Activated T-helper 17 cell treated with anti-CD3 and anti-CD28 coated beads, Interleukin-2, amount 50 U/mL, for 72 hours (primary cell): ENCODE measurements around the gene IFT27. TPM values are rescaled to one million over a fixed set of nuclear protein-coding genes. Genes with fewer than 3 reads are reported as not detected.

Source experiments
- ATAC-seq: fragments of 150-1000 bp; cut with Tn5 transposase; replicated peaks from 2 replicates; pipeline ENCODE4 v1.10.0; 2021; ENCODE audit warnings: mild to moderate bottlenecking, moderate library complexity
- H3K27ac Mint-ChIP-seq: one replicate; pipeline ENCODE4 v1.8.0; 2022; ENCODE audit warnings: mixed read lengths
- H3K27me3 Mint-ChIP-seq: one replicate; pipeline ENCODE4 v1.8.0; 2022; ENCODE audit warnings: mixed read lengths
- H3K36me3 Mint-ChIP-seq: one replicate; pipeline ENCODE4 v1.8.0; 2022; ENCODE audit warnings: low read depth, mild to moderate bottlenecking, mixed read lengths
- H3K4me1 Mint-ChIP-seq: one replicate; pipeline ENCODE4 v1.8.0; 2022; ENCODE audit warnings: mixed read lengths
- H3K4me3 Mint-ChIP-seq: one replicate; pipeline ENCODE4 v1.8.0; 2022; ENCODE audit warnings: mild to moderate bottlenecking, mixed read lengths
- H3K9me3 Mint-ChIP-seq: one replicate; pipeline ENCODE4 v1.8.0; 2022; ENCODE audit warnings: mixed read lengths
- total RNA-seq, 2 donors: library from RNA; stranded (reverse); gene quantifications; one replicate each; pipeline ENCODE4 v1.2.3, GENCODE V29; 2022

The IFT27 gene
- total RNA-seq, 2 donors from 2014 or later, result 19.7 to 21.2 TPM

DNA sequence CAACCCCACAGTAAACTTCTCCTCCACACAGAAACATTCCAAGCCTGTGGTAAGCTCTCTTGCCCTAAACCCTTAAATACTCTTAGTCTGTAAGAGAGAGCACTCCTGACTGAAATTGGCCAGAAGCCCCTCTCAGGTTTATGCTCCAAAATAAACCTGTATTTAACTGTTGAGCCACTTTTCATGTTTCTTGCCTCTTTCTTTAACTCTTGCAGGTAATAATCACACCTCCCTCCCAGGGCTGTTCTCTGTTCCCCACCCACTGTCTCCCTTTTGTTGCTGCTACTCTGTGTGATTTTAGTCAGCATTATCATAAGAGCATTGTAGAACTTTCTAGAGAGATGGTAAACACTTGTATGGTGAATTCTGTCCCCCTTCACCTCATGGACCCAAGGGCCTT, 2.1 kb upstream of the IFT27 start:
- H3K4me3 Mint-ChIP-seq, result peak overlapping the region; percentile 82
- peak overlapping the region; percentile 30 for H3K27ac Mint-ChIP-seq
- H3K36me3 Mint-ChIP-seq, result no peaks in the 10 kb centered on the region
- no peaks in the 10 kb centered on the region for H3K9me3 Mint-ChIP-seq
- peaks cover 26% of the 10 kb centered on the region for H3K4me1 Mint-ChIP-seq
- no peak for ATAC-seq
- no peaks in the 10 kb centered on the region for H3K27me3 Mint-ChIP-seq

DNA sequence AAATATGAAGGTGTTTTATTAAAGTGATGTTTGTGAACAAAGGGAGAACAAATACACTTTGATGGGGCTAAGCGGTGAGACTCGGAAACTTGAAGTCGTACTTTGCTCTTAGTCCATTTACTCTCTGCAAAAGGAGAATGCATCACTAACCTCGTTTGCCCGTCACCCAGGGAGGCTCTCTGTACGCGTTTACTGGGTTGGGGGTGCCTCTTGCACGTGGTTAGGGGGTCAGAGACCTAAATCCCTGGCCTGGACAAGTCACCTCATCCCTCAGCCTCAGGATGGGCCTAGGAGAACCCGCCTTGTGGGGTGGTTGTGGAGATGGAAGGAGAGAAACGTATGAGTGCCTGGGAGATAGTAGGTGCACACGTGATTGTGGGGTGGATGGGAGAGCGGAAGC, 803 bp upstream of the IFT27 start:
- no peak for ATAC-seq
- H3K4me1 Mint-ChIP-seq, result peaks cover 22% of the 10 kb centered on the region
- H3K9me3 Mint-ChIP-seq, result no peaks in the 10 kb centered on the region
- H3K27ac Mint-ChIP-seq, result peak overlapping the region; percentile 87
- no peaks in the 10 kb centered on the region for H3K36me3 Mint-ChIP-seq
- peak overlapping the region; percentile 82 for H3K4me3 Mint-ChIP-seq
- H3K27me3 Mint-ChIP-seq, result no peaks in the 10 kb centered on the region

- Mint-ChIP-seq H3K4me1 (peaks cover 18% of the 10 kb centered on the region), H3K9me3 (no peaks in the 10 kb centered on the region), H3K27ac (peak overlapping the region; percentile 87), H3K36me3 (no peaks in the 10 kb centered on the region), H3K27me3 (no peaks in the 10 kb centered on the region), H3K4me3 (peak overlapping the region; percentile 82)
- ATAC-seq, result no peak
Measured at GRCh38 chr22:36775586-36775963, 344 bp downstream of the IFT27 start.

GRCh38 chr22:36773935-36774334, 2.0 kb downstream of the IFT27 start:
- peaks cover 18% of the 10 kb centered on the region for H3K4me1 Mint-ChIP-seq
- H3K36me3 Mint-ChIP-seq, result no peaks in the 10 kb centered on the region
- H3K27me3 Mint-ChIP-seq, result no peaks in the 10 kb centered on the region
- no peak overlapping the region for H3K4me3 Mint-ChIP-seq
- ATAC-seq, result no peak
- H3K27ac Mint-ChIP-seq, result no peak overlapping the region
- H3K9me3 Mint-ChIP-seq, result no peaks in the 10 kb centered on the region

DNA sequence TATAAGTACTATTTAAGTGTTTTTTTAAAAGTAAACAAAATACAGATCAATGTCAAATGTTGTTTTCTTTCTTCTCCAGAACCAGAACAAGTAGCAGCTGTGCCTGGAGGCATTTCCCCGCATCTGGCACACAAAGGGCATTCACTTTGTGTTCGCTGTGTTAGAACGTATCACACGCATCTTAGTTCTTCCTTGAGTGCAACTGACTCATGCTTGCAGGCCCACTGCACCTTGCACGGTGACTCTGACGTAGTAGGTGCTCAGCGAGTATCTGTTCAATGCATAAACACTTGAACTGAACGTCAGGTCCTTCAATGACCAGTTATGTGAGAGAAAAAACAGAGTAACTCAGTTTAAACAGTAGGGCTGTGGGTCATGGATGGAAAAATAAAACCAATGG, 3.5 kb downstream of the IFT27 start:
- no peak for ATAC-seq
- no peaks in the 10 kb centered on the region for H3K36me3 Mint-ChIP-seq
- H3K9me3 Mint-ChIP-seq, result no peaks in the 10 kb centered on the region
- no peak overlapping the region for H3K27ac Mint-ChIP-seq
- peaks cover 13% of the 10 kb centered on the region for H3K4me1 Mint-ChIP-seq
- H3K4me3 Mint-ChIP-seq, result no peak overlapping the region
- no peaks in the 10 kb centered on the region for H3K27me3 Mint-ChIP-seq

DNA sequence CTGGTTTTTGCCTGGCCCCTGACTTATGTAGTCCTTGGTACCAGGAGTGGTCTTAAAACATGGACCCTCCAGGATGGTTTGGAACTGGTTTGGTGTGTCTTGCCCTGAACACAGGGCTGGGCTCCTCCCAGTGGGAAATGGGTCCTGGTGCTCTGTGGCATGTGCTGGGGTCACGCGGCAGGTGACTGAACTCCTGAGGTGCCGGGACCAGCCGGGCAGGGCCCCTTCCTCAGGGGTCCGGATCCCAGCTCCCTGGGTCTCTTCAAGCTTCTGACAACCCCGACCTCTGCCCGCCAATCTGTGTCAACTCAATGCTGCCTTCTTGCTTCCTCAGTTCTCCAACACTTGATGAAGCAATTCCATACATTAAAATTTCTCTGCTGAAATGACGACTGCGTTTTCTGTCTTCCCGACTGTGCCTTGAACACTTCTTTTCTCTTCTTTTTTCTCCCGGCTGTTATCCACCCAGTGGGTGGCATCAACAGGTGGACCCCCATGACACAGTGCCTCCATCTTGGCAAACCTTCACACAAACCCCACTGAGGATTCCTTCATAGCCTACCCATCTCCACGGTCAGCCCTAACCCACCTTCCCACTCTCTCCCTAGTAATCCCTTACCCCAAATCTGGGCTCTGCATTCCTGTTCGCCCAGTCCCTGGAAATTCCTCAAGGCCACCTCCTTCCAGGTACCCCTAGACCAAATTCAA, 4.4 kb downstream of the IFT27 start:
- peak overlapping the region; percentile 14 for H3K27ac Mint-ChIP-seq
- no peaks in the 10 kb centered on the region for H3K27me3 Mint-ChIP-seq
- ATAC-seq, result no peak
- peaks cover 8% of the 10 kb centered on the region for H3K4me1 Mint-ChIP-seq
- H3K36me3 Mint-ChIP-seq, result no peaks in the 10 kb centered on the region
- no peak overlapping the region for H3K4me3 Mint-ChIP-seq
- no peaks in the 10 kb centered on the region for H3K9me3 Mint-ChIP-seq

GRCh38 chr22:36770513-36771231, 5.2 kb downstream of the IFT27 start:
- H3K9me3 Mint-ChIP-seq, result no peaks in the 10 kb centered on the region
- ATAC-seq, result no peak
- H3K27me3 Mint-ChIP-seq, result no peaks in the 10 kb centered on the region
- peak overlapping the region; percentile 14 for H3K27ac Mint-ChIP-seq
- H3K36me3 Mint-ChIP-seq, result no peaks in the 10 kb centered on the region
- no peak overlapping the region for H3K4me3 Mint-ChIP-seq
- peaks cover 6% of the 10 kb centered on the region for H3K4me1 Mint-ChIP-seq

DNA sequence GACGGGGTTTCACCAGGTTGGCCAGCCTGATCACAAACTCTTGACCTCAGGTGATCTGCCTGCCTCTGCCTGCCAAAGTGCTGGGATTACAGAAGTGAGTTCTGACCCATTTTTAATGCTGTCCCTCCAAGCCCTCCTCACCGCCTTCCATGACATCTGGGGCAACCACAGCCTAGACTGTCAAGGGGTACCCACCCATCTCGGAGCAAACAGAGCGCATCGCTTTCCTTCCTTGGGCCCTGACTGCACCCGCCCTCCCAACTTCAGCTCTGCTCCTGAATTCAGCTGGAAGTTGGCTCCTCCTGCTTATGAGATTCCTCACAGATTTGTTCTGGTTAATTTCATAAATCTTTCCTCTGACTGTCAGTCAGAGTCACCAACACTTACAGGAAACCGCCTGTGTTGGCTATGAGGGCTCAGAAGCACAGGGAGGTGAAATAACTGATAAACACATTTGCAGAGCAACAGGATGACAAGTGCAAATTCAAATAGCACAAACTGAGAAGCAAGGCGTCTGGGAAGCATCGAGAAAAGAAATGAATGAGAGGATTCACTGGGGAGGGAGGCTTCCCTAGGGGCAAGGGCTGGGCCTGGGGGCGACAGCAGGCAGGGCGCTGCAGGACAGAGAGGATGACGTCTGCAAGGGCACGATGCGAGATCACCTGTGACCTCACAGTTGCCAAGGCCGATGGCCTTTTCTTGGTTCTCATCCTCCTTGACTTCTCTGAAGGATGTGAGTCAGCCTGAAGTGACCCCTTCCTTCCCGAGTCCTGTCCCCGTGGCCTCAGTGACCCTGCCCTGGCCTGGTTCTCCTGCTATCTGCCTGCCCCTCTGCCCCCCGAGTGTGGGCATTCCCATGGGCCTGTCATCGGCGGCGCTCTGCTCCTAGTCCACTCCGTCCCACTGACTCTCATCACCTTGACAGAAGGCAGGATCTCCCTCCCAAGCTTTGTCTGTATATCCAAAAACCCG, 6.1 kb downstream of the IFT27 start:
- Mint-ChIP-seq H3K27me3 (no peaks in the 10 kb centered on the region), H3K9me3 (no peaks in the 10 kb centered on the region), H3K4me1 (no peaks in the 10 kb centered on the region), H3K36me3 (no peaks in the 10 kb centered on the region), H3K4me3 (no peak overlapping the region), H3K27ac (peak overlapping the region; percentile 44)
- no peak for ATAC-seq

GRCh38 chr22:36768616-36769015, 7.3 kb downstream of the IFT27 start:
- Mint-ChIP-seq H3K4me3 (no peak overlapping the region), H3K27me3 (no peaks in the 10 kb centered on the region), H3K4me1 (no peaks in the 10 kb centered on the region), H3K9me3 (no peaks in the 10 kb centered on the region), H3K36me3 (no peaks in the 10 kb centered on the region), H3K27ac (peak overlapping the region; percentile 44)
- no peak for ATAC-seq

GRCh38 chr22:36768141-36768540, 7.8 kb downstream of the IFT27 start:
- Mint-ChIP-seq H3K9me3 (no peaks in the 10 kb centered on the region), H3K27ac (peak overlapping the region; percentile 44), H3K27me3 (no peaks in the 10 kb centered on the region), H3K36me3 (no peaks in the 10 kb centered on the region), H3K4me1 (no peaks in the 10 kb centered on the region), H3K4me3 (no peak overlapping the region)
- no peak for ATAC-seq

GRCh38 chr22:36767035-36767775, 8.7 kb downstream of the IFT27 start:
- no peak for ATAC-seq
- H3K4me3 Mint-ChIP-seq, result no peak overlapping the region
- no peaks in the 10 kb centered on the region for H3K27me3 Mint-ChIP-seq
- no peaks in the 10 kb centered on the region for H3K9me3 Mint-ChIP-seq
- H3K27ac Mint-ChIP-seq, result no peak overlapping the region
- H3K36me3 Mint-ChIP-seq, result no peaks in the 10 kb centered on the region
- H3K4me1 Mint-ChIP-seq, result no peaks in the 10 kb centered on the region

GRCh38 chr22:36765943-36766450, 9.9 kb downstream of the IFT27 start:
- peak overlapping the region; percentile 8 for H3K27ac Mint-ChIP-seq
- H3K9me3 Mint-ChIP-seq, result no peaks in the 10 kb centered on the region
- H3K4me1 Mint-ChIP-seq, result no peaks in the 10 kb centered on the region
- no peak overlapping the region for H3K4me3 Mint-ChIP-seq
- H3K36me3 Mint-ChIP-seq, result no peaks in the 10 kb centered on the region
- no peak for ATAC-seq
- H3K27me3 Mint-ChIP-seq, result no peaks in the 10 kb centered on the region

DNA sequence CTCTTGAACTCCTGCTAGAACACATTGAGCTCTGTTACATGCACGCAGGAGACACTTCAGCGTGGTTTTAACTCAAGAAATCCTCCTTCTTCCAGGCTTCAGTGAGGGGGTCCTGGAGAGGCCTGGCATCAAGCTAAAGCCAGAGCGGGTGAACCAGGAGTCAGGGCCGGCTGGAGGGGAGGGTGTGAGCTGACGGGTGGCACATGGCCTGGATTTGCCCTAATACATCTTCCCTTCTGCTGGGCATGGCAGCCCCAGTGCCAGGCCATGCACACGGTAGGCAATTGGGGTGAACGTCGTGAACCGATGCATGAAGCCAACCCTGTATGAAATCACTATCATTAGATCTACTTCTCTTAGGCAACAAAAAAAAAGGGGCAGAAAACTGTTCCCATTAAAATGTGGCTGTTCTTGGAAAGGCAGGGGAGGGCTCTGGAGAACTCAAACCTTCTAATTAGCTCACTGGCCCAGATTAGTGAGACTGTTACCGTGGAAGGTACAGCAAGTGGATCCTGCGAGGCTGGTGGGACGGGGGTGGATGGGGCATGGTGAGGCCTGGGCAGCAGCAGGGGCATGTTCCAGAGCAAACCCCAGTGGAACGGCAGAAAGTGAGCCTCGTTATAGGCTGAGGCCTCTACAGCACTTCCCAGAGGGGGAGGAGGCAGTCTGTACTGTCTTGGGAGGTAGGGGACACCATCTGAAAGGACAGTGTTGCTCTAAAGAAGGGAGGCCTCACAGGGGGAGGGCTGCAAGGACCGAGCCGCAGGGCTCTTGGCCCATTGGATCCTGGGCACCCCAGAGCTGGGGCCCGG, 10.6 kb downstream of the IFT27 start:
- H3K27ac Mint-ChIP-seq, result peak overlapping the region; percentile 8
- no peak for ATAC-seq
- no peaks in the 10 kb centered on the region for H3K36me3 Mint-ChIP-seq
- H3K27me3 Mint-ChIP-seq, result no peaks in the 10 kb centered on the region
- H3K4me3 Mint-ChIP-seq, result no peak overlapping the region
- no peaks in the 10 kb centered on the region for H3K9me3 Mint-ChIP-seq
- no peaks in the 10 kb centered on the region for H3K4me1 Mint-ChIP-seq
